Cardiac muscle cell (in vitro differentiated cells and primary cell): ENCODE data around the gene RPS3. TPM values are rescaled to one million over a fixed set of nuclear protein-coding genes. Genes with fewer than 3 reads are reported as not detected.
A peak's percentile ranks its signal among the peaks of the same experiment; 100 is the strongest.

Source experiments
- DNase-seq, 2 donors: peaks; one replicate each; pipeline versions ENCODE4 v3.0.0 to v3.0.0-alpha.2; 2010 to 2017; ENCODE audit warnings: low read depth in 1 of 2, low spot score in 1 of 2
- H3K27ac ChIP-seq: fragments of 200-600 bp; sonication (generic); 2 replicates; pipeline ENCODE4 v1.5.1; 2016
- H3K27me3 ChIP-seq: fragments of 200-600 bp; sonication (generic); 2 replicates; pipeline ENCODE4 v1.6.0; 2016; ENCODE audit warnings: control low read depth
- H3K36me3 ChIP-seq: fragments of 200-600 bp; sonication (generic); 2 replicates; pipeline ENCODE4 v1.5.1; 2016; ENCODE audit warnings: control low read depth
- H3K4me1 ChIP-seq: fragments of 200-600 bp; sonication (generic); 2 replicates; pipeline ENCODE4 v1.8.1; 2017; ENCODE audit warnings: low read depth, mild to moderate bottlenecking, mixed run types
- H3K4me3 ChIP-seq: fragments of 200-600 bp; sonication (generic); 2 replicates; pipeline ENCODE4 v1.5.1; 2016; ENCODE audit warnings: mild to moderate bottlenecking
- H3K9me3 ChIP-seq: fragments of 200-600 bp; sonication (generic); 2 replicates; pipeline ENCODE4 v1.5.1; 2017; ENCODE audit warnings: low read depth, mild to moderate bottlenecking, control low read depth
- polyA plus RNA-seq: library from polyadenylated mRNA; unstranded; fragments of >200 nt; fragmentation: Nextera tagmentation; extraction: Ambion mirVana; gene quantifications from 2 replicates; pipeline ENCODE4 v1.2.1, GENCODE V29; 2016
- total RNA-seq: library from RNA; depleted of rRNA; stranded (reverse); fragments of >200 nt; gene quantifications from 2 replicates; pipeline ENCODE4 v1.2.3, GENCODE V29; 2016
- TF ChIP-seq, protein P1 (sequence below): IDR thresholded peaks from 2 replicates; pipeline ENCODE4 v1.5.1; 2012; ENCODE audit warnings: low read depth, mild to moderate bottlenecking, low read length

Gene RPS3
- total and polyA plus RNA-seq, 2 experiments from 2014 or later, result 951 to 974 TPM

- H3K27ac ChIP-seq, result no peak overlapping the region
- H3K36me3 ChIP-seq, result no peaks in the 10 kb centered on the region
- no peaks in the 10 kb centered on the region for H3K9me3 ChIP-seq
- TF ChIP-seq, protein P1, sequence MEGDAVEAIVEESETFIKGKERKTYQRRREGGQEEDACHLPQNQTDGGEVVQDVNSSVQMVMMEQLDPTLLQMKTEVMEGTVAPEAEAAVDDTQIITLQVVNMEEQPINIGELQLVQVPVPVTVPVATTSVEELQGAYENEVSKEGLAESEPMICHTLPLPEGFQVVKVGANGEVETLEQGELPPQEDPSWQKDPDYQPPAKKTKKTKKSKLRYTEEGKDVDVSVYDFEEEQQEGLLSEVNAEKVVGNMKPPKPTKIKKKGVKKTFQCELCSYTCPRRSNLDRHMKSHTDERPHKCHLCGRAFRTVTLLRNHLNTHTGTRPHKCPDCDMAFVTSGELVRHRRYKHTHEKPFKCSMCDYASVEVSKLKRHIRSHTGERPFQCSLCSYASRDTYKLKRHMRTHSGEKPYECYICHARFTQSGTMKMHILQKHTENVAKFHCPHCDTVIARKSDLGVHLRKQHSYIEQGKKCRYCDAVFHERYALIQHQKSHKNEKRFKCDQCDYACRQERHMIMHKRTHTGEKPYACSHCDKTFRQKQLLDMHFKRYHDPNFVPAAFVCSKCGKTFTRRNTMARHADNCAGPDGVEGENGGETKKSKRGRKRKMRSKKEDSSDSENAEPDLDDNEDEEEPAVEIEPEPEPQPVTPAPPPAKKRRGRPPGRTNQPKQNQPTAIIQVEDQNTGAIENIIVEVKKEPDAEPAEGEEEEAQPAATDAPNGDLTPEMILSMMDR, result no peak
- no peak overlapping the region for H3K4me3 ChIP-seq
- H3K27me3 ChIP-seq, result no peaks in the 10 kb centered on the region
- no peak for DNase-seq
- H3K4me1 ChIP-seq, result peaks cover 5% of the 10 kb centered on the region
Observed at GRCh38 chr11:75369560-75370255, 29.6 kb upstream of the RPS3 start.

DNA sequence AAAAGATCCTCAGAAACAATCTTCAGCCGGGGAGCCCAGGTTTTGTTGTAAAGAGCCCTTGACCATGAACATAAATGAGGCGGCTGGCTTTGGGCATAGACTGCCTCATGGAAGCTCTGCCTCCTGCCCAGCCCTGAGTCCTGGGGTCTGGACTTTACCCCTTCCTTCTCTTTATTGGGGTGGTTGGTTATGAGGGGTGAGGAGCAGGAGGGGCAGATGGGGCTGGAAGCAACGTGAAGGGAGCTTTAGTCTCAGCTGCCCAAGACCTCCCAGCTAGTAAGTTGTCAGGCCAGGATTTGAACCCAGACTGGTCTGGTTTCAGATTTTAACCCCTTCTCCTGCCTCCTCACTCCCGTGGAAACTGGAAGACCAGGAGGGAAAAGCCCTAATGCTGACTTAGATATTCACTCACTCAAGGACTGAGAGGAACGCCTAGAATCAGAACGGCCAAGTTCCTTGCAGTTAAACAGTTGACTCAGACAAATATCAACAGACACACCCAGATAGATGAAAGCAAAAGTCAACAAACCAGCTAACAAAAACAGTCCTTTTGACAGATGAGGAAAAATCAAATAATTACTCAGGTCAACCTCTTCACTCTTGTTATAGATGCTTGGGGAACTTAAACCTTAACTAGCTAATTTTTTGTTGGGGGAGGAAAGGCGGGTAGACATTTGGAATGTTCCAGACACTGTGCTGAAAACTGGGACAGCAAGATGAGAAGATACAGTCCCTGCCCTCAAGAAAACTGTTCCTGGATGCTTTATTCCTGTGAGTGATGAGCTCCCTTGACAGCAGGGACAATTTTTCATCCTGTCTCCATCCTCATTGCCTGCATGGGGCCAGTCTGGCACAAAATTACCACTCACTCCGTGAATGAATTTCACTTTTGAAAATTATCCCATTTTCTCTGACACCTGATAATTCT, 27.1 kb upstream of the RPS3 start:
- Histone ChIP-seq H3K9me3 (no peaks in the 10 kb centered on the region), H3K27ac (no peak overlapping the region), H3K4me1 (no peaks in the 10 kb centered on the region), H3K36me3 (no peaks in the 10 kb centered on the region), H3K27me3 (peaks cover 2% of the 10 kb centered on the region), H3K4me3 (no peak overlapping the region)
- TF ChIP-seq, protein P1, result no peak
- DNase-seq, result peak in 1 of 2 donors; percentile 14

GRCh38 chr11:75373201-75373600, 26.1 kb upstream of the RPS3 start:
- no peaks in the 10 kb centered on the region for H3K9me3 ChIP-seq
- no peak overlapping the region for H3K4me3 ChIP-seq
- H3K36me3 ChIP-seq, result no peaks in the 10 kb centered on the region
- H3K27me3 ChIP-seq, result peaks cover 2% of the 10 kb centered on the region
- H3K4me1 ChIP-seq, result no peaks in the 10 kb centered on the region
- TF ChIP-seq, protein P1, result no peak
- no peak for DNase-seq
- no peak overlapping the region for H3K27ac ChIP-seq

- TF ChIP-seq, protein P1, result no peak
- Histone ChIP-seq H3K27me3 (peaks cover 2% of the 10 kb centered on the region), H3K27ac (no peak overlapping the region), H3K9me3 (no peaks in the 10 kb centered on the region), H3K36me3 (no peaks in the 10 kb centered on the region), H3K4me1 (no peaks in the 10 kb centered on the region), H3K4me3 (no peak overlapping the region)
- DNase-seq, result no peak
Observed at GRCh38 chr11:75374646-75375045, 24.7 kb upstream of the RPS3 start.

- Histone ChIP-seq H3K36me3 (no peaks in the 10 kb centered on the region), H3K4me1 (no peaks in the 10 kb centered on the region), H3K4me3 (no peak overlapping the region), H3K9me3 (no peaks in the 10 kb centered on the region), H3K27me3 (peaks cover 2% of the 10 kb centered on the region), H3K27ac (no peak overlapping the region)
- DNase-seq, result no peak
- TF ChIP-seq, protein P1, result no peak
Observed at GRCh38 chr11:75375626-75376025, 23.7 kb upstream of the RPS3 start.
